ENCODE measurements around the gene ALS2. TPM values are rescaled to one million over a fixed set of nuclear protein-coding genes. Genes with fewer than 3 reads are reported as not detected.

Gene ALS2
- total and polyA plus RNA-seq, 2 of the 8 experiments (the other 6 are each of a cell fraction or from before 2014, with no cell fraction given): 12.1 to 34.5 TPM

DNA sequence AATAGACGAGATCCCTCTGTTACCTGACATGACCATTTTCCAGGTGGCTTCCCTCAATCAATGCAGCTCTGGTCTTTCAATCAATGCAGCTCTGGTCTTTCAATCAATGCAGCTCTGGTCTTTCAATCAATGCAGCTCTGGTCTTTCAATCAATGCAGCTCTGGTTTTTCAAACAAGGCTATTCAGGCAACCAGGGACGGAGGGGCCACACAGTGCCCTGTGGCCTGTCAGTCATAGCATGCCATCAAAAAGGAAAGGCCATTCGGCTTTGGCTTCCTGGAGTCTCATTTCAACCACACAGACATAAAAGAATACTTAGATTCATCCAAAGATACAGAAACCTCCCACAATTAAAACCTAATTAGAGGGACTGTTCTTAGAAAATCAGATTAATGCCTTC lies 95.6 kb downstream of the ALS2 start:
- Histone ChIP-seq H3K4ac (replicated peaks; ENCODE audit: insufficient read length, low read depth, low read length) (no peak overlapping the region), H3K23me2 (ENCODE audit: low read depth, low read length) (no peaks in the 10 kb centered on the region; the same call in 1 of the 2 replicates), H3K23ac (ENCODE audit: insufficient read length) (no peak overlapping the region), H2BK20ac (ENCODE audit: low read length) (no peak overlapping the region), H4K8ac (ENCODE audit: extremely low read depth, insufficient read depth, low read length) (no peak overlapping the region), H2AFZ (ENCODE audit: low read length) (no peak overlapping the region), H3K79me2 (ENCODE audit: control insufficient read depth in 1 of 2, insufficient read depth in 2 of 2, low read length in 2 of 2) (no peaks in the 10 kb centered on the region), H2BK120ac (replicated peaks; ENCODE audit: low read depth, low read length) (no peak overlapping the region), H2BK12ac (ENCODE audit: low read depth, low read length) (no peak overlapping the region), H3K18ac (ENCODE audit: extremely low read depth, low read length) (no peak overlapping the region), H3K4me1 (replicated peaks in 1 of 4; ENCODE audit: control insufficient read depth in 3 of 4, insufficient read depth in 4 of 4, low read length in 3 of 4) (no peaks in the 10 kb centered on the region), H4K91ac (replicated peaks; ENCODE audit: insufficient read length, low read length) (no peak overlapping the region), H3K27ac (ENCODE audit: low read depth, low read length) (no peak overlapping the region), H4K5ac (ENCODE audit: insufficient read length, low read depth, low read length) (no peak overlapping the region), H3K79me1 (ENCODE audit: low read depth, low read length) (no peaks in the 10 kb centered on the region), H2BK5ac (ENCODE audit: low read depth, low read length) (no peak overlapping the region), H3K14ac (ENCODE audit: insufficient read length) (no peak overlapping the region), H3K56ac (replicated peaks; ENCODE audit: insufficient read length, low read depth, low read length) (no peak overlapping the region), H2AK5ac (ENCODE audit: low read depth, low read length) (no peak overlapping the region), H4K20me1 (replicated peaks in 1 of 2; ENCODE audit: control insufficient read depth in 1 of 2, insufficient read depth in 2 of 2, low read length in 2 of 2) (no peaks in the 10 kb centered on the region), H3K9ac (replicated peaks in 1 of 4; ENCODE audit: extremely low read depth in 1 of 4, low read depth in 3 of 4, low read length in 3 of 4) (no peak overlapping the region), H3K36me3 (ENCODE audit: control insufficient read depth in 2 of 4, insufficient read depth in 4 of 4, low read length in 3 of 4) (no peaks in the 10 kb centered on the region), H3K4me2 (ENCODE audit: insufficient read depth in 1 of 2, low read depth in 2 of 2, low read length in 2 of 2) (no peak overlapping the region), H3K4me3 (ENCODE audit: extremely low read depth in 1 of 4, insufficient read depth in 2 of 4, low read depth in 3 of 4, low read length in 4 of 4) (no peak overlapping the region), H3K27me3 (replicated peaks in 1 of 4; ENCODE audit: control insufficient read depth in 3 of 4, extremely low read depth in 1 of 4, insufficient read depth in 3 of 4, low read length in 3 of 4) (no peaks in the 10 kb centered on the region), H3K9me3 (ENCODE audit: insufficient read depth in 2 of 2, low read depth in 1 of 2, low read length in 1 of 2) (no peaks in the 10 kb centered on the region), H2BK15ac (ENCODE audit: low read length) (no peak overlapping the region)
- TF ChIP-seq TAF7 (optimal IDR thresholded peaks at IDR 0.05; ENCODE audit: borderline replicate concordance, low read depth, low read length): no peak
- no peak for TF ChIP-seq ASH2L (IDR thresholded peaks at IDR 0.05; ENCODE audit: low read length)
- TF ChIP-seq POLR2A (IDR thresholded peaks at IDR 0.05; ENCODE audit: control extremely low read depth in 1 of 2, low read depth in 2 of 2, low read length in 2 of 2): no peak
- no peak for TF ChIP-seq POLR2AphosphoS5 (IDR thresholded peaks at IDR 0.05; ENCODE audit: low read depth, low read length)
- ChIA-PET CTCF (ENCODE audit: partially characterized antibody) (interaction anchor here (1.0 to 1.2 kb wide), 3 partner anchors 9 to 464 kb away, joined by 3 read pairs; no protein-coding TSS in a partner anchor), POLR2A (ENCODE audit: partially characterized antibody) (interaction anchor here (1.7 kb wide), 1 partner anchor 10 kb away, joined by 4 read pairs; no protein-coding TSS in a partner anchor)
- FAIRE-seq (no peak), DNase-seq (ENCODE audit: low read depth in 1 of 2, low spot score in 2 of 2) (no peak)
- WGBS, 2 experiments (ENCODE audit: extremely low coverage in 1 of 2, insufficient coverage in 1 of 2, insufficient read length in 1 of 2, insufficient replicate concordance in 2 of 2, low coverage in 1 of 2, low lambda C conversion rate in 2 of 2, missing lambda C conversion rate in 1 of 2): 85% methylated on average over 3 of the region's 3 CpGs; no CpG with 5 or more reads in 1 of the 2 experiments

Data from H1 (cell line).